Measurements from ENCODE around the gene TRABD2A. TPM values are rescaled to one million over a fixed set of nuclear protein-coding genes. Genes with fewer than 3 reads are reported as not detected.
"Not testable (repeated sequence)": the region's sequence is repeated elsewhere in the genome, so short reads cannot be mapped to it uniquely, and the experiment has no call there.

TRABD2A gene
- total RNA-seq, 1 donor from 2014 or later: not detected

DNA sequence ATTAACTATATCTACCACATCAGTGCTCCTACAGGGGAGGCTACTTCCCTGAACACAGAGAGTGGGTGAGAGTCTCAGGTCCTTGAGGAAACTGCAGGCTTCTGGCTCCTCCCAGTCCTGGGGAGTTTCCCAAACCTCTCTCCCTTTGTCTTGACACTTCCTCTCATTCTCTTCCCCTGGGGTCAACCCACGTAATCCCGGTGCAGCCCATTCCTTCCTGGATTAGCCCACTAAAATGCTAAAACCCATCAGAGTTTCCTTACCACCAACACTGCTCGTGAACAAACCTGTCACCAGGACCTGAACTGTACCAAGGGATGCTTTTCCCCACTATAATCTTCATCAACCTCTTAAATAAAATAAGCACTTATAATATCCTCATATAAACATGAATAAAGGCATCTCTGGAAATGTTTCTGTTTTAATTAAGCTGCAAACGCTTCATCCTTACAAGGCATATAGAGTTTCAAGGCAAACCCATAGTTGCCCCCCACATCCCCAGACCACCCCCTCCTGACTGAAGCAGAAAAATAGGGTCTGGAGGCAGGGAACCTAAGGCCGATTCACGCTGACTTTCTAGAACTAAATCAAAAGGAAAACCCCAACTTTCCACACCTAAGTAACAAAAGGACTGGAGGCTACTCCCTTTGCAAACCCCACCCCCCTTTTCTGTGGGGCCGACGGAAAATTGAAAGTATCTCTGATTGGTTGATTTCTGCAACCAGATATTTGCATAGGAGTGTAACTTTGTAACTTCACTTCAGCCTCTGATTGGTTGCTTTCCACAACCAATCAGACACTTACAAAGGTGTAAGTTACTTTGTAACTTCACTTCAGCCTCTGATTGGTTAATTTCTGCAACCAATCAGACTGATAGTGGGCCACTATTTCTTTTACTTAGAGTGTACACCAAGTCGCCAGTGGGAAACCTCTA lies 43.6 kb upstream of the TRABD2A start:
- no peaks in the 10 kb centered on the region for H3K36me3 Mint-ChIP-seq (ENCODE audit: unreplicated experiment)
- H3K9me3 Mint-ChIP-seq (ENCODE audit: unreplicated experiment): peaks cover 7% of the 10 kb centered on the region
- H3K27ac Mint-ChIP-seq (ENCODE audit: unreplicated experiment): no peak overlapping the region
- peaks cover 4% of the 10 kb centered on the region for H3K4me1 Mint-ChIP-seq (ENCODE audit: low read depth, unreplicated experiment)
- TF ChIP-seq, protein P1, sequence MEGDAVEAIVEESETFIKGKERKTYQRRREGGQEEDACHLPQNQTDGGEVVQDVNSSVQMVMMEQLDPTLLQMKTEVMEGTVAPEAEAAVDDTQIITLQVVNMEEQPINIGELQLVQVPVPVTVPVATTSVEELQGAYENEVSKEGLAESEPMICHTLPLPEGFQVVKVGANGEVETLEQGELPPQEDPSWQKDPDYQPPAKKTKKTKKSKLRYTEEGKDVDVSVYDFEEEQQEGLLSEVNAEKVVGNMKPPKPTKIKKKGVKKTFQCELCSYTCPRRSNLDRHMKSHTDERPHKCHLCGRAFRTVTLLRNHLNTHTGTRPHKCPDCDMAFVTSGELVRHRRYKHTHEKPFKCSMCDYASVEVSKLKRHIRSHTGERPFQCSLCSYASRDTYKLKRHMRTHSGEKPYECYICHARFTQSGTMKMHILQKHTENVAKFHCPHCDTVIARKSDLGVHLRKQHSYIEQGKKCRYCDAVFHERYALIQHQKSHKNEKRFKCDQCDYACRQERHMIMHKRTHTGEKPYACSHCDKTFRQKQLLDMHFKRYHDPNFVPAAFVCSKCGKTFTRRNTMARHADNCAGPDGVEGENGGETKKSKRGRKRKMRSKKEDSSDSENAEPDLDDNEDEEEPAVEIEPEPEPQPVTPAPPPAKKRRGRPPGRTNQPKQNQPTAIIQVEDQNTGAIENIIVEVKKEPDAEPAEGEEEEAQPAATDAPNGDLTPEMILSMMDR (IDR thresholded peaks at IDR 0.05; ENCODE audit: partially characterized antibody, unreplicated experiment): no peak
- H3K27me3 Mint-ChIP-seq (ENCODE audit: unreplicated experiment): peaks cover 4% of the 10 kb centered on the region
- H3K4me3 Mint-ChIP-seq (ENCODE audit: unreplicated experiment): no peak overlapping the region
- no peak for DNase-seq

DNA sequence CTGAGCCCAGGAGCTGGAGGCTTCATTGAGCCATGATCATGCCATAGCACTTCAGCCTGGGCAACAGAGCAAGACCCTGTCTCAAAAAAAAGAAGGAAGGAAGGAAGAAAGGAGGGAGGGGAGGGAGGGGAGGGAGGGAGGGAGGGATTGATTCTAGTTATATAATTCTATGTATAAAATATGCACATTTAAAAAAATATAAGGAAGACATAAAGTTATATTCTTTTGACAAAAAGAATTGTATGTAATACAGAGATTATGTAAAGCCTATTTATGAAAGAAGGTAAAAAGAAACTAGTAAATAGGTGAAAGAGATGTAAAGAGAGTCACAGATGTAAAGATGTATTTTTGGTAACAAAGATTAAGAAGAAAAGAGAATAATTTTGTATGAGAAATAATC lies 42.1 kb upstream of the TRABD2A start:
- TF ChIP-seq, protein P1 (IDR thresholded peaks at IDR 0.05; ENCODE audit: partially characterized antibody, unreplicated experiment): no peak
- H3K4me1 Mint-ChIP-seq (ENCODE audit: low read depth, unreplicated experiment): peaks cover 4% of the 10 kb centered on the region
- no peak overlapping the region for H3K27ac Mint-ChIP-seq (ENCODE audit: unreplicated experiment)
- H3K4me3 Mint-ChIP-seq (ENCODE audit: unreplicated experiment): no peak overlapping the region
- peaks cover 7% of the 10 kb centered on the region for H3K9me3 Mint-ChIP-seq (ENCODE audit: unreplicated experiment)
- no peak for DNase-seq
- no peaks in the 10 kb centered on the region for H3K36me3 Mint-ChIP-seq (ENCODE audit: unreplicated experiment)
- peaks cover 4% of the 10 kb centered on the region for H3K27me3 Mint-ChIP-seq (ENCODE audit: unreplicated experiment)

DNA sequence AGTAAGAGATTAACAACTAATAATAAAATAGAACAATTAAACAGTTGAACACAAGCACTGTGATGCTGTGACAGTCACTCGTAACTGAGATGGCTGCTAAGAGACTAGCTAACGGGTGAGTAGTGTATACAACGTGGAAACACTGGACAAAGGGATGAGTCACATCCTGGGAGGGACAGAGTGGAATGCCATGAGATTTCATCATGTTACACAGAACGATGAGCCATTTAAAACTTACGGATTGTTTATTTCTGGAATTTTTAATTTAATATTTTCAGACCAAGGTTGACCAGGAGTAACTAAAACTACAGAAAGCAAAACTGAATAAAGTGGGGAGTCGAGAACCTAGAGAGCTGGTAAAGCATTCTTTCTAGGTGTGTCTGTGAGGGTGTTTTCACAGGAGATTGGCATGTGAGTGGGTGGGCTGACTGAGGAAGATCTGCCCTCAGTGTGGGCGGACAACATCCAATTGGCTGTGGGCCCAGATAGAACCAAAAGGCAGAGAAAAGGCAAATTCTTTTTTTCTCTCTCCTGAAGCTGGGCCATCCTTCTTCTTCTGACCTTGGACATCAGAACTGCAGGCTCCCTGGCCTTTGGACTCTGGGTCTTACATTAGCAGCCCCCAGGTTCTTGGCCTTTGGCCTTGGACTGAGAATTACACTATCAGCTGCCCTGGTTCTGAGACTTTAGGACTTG lies 39.1 kb upstream of the TRABD2A start:
- DNase-seq: no peak
- H3K36me3 Mint-ChIP-seq (ENCODE audit: unreplicated experiment): no peaks in the 10 kb centered on the region
- H3K4me3 Mint-ChIP-seq (ENCODE audit: unreplicated experiment): no peak overlapping the region
- no peaks in the 10 kb centered on the region for H3K4me1 Mint-ChIP-seq (ENCODE audit: low read depth, unreplicated experiment)
- no peak overlapping the region for H3K27ac Mint-ChIP-seq (ENCODE audit: unreplicated experiment)
- TF ChIP-seq, protein P1 (IDR thresholded peaks at IDR 0.05; ENCODE audit: partially characterized antibody, unreplicated experiment): no peak
- H3K9me3 Mint-ChIP-seq (ENCODE audit: unreplicated experiment): peaks cover under 1% of the 10 kb centered on the region
- no peaks in the 10 kb centered on the region for H3K27me3 Mint-ChIP-seq (ENCODE audit: unreplicated experiment)

DNA sequence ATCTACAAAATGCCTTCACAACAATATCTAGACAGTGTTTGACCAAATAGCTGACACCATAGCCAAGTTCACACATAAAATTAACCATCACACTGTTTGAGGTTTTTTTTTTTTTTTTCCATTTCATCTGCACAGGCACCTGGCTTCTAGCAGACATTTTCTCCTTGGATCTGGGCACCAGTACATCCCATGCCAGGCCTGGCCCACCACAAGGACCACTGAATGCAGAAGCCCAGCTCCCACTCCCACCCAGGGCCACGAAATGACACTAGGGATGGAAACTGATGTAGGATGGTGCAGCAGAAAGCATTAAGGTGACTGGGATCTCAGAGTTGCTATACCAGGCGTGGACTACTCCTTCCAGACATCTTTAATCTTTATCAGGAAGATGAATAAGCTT lies 37.5 kb upstream of the TRABD2A start:
- Mint-ChIP-seq H3K27me3 (ENCODE audit: unreplicated experiment) (no peaks in the 10 kb centered on the region), H3K4me1 (ENCODE audit: low read depth, unreplicated experiment) (no peaks in the 10 kb centered on the region), H3K9me3 (ENCODE audit: unreplicated experiment) (no peaks in the 10 kb centered on the region), H3K27ac (ENCODE audit: unreplicated experiment) (no peak overlapping the region), H3K36me3 (ENCODE audit: unreplicated experiment) (no peaks in the 10 kb centered on the region), H3K4me3 (ENCODE audit: unreplicated experiment) (no peak overlapping the region)
- no peak for DNase-seq
- TF ChIP-seq, protein P1 (IDR thresholded peaks at IDR 0.05; ENCODE audit: partially characterized antibody, unreplicated experiment): no peak

DNA sequence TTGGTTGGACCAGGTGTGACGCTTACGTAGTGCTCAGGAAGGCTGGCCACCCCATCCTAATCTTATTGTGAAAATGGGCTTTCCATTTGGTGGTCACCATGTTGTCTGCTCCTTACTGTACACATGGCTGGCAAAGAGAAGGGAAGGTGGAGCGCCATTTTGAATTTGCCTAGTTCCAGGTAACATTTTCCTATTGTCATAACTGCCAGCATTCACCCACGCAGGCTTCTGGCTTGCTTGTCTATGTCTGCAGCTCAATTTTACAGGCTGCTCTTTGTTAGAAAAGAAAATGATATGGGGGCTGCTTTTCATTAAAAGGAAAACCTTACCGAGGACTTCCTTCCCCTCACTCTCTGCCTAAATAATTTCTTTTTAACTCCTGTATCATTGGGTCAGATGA lies 36.9 kb upstream of the TRABD2A start:
- H3K27me3 Mint-ChIP-seq (ENCODE audit: unreplicated experiment); DNase-seq; H3K4me1 Mint-ChIP-seq (ENCODE audit: low read depth, unreplicated experiment); H3K4me3 Mint-ChIP-seq (ENCODE audit: unreplicated experiment); H3K27ac Mint-ChIP-seq (ENCODE audit: unreplicated experiment); H3K36me3 Mint-ChIP-seq (ENCODE audit: unreplicated experiment); H3K9me3 Mint-ChIP-seq (ENCODE audit: unreplicated experiment): not testable (repeated sequence)

DNA sequence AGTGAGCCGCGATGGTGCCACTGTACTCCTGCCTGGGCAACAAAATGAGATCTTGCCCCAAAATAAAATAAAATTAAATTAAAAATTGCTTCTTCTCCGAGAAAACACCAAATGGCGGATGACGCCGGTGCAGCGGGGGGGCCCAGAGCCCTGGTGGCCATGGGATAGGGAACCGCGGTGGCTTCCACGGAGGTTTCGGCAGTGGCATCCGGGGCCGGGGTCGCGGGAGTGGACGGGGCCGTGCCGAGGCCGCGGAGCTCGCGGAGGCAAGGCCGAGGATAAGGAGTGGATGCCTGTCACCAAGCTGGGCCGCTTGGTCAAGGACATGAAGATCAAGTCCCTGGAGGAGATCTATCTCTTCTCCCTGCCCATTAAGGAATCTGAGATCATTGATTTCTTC lies 34.8 kb upstream of the TRABD2A start:
- H3K27ac Mint-ChIP-seq (ENCODE audit: unreplicated experiment); H3K36me3 Mint-ChIP-seq (ENCODE audit: unreplicated experiment); H3K4me3 Mint-ChIP-seq (ENCODE audit: unreplicated experiment); H3K27me3 Mint-ChIP-seq (ENCODE audit: unreplicated experiment); H3K4me1 Mint-ChIP-seq (ENCODE audit: low read depth, unreplicated experiment); H3K9me3 Mint-ChIP-seq (ENCODE audit: unreplicated experiment); DNase-seq: not testable (repeated sequence)
